CD14-positive monocyte (primary cell): Measurements from ENCODE around the gene DHRS7. TPM values are rescaled to one million over a fixed set of nuclear protein-coding genes. Genes with fewer than 3 reads are reported as not detected.

Experiments used
- DNase-seq, 3 donors: peaks; one replicate each; pipeline ENCODE4 v3.0.0-alpha.2; 2011 to 2022
- H2AFZ ChIP-seq: 2 replicates; pipeline ENCODE4 v1.6.0; 2012; ENCODE audit warnings: mild to moderate bottlenecking, low read depth, low read length, inconsistent platforms; ENCODE audit not compliant: insufficient read depth, poor library complexity, severe bottlenecking
- H3K27ac ChIP-seq, 2 donors: 1 replicate in 1 of 2; 2 replicates in 1 of 2; pipeline ENCODE4 v1.5.1; 2012 to 2013; ENCODE audit warnings: low read length in 2 of 2, control low read depth in 1 of 2, inconsistent platforms in 1 of 2, low read depth in 1 of 2, mild to moderate bottlenecking in 1 of 2
- H3K27me3 ChIP-seq, 2 donors: one replicate each; pipeline versions ENCODE4 v1.6.0 to v1.6.1; 2011 to 2013; ENCODE audit warnings: low read length in 2 of 2; ENCODE audit not compliant: control insufficient read depth in 2 of 2, insufficient read depth in 2 of 2
- H3K36me3 ChIP-seq, 2 donors: replicated peaks in 1 of 2; 1 replicate in 1 of 2; 2 replicates in 1 of 2; pipeline versions ENCODE4 v1.5.1 to v1.6.1; 2012 to 2013; ENCODE audit warnings: low read length in 2 of 2, control low read depth in 1 of 2, inconsistent platforms in 1 of 2, mild to moderate bottlenecking in 1 of 2; ENCODE audit not compliant: insufficient read depth in 2 of 2, control insufficient read depth in 1 of 2
- H3K4me1 ChIP-seq, 2 donors: 1 replicate in 1 of 2; 2 replicates in 1 of 2; pipeline versions ENCODE4 v1.5.1 to v1.6.1; 2012 to 2013; ENCODE audit warnings: low read length in 2 of 2, control low read depth in 1 of 2, inconsistent platforms in 1 of 2, mild to moderate bottlenecking in 1 of 2, moderate library complexity in 1 of 2; ENCODE audit not compliant: insufficient read depth in 2 of 2, control insufficient read depth in 1 of 2
- H3K4me2 ChIP-seq: replicated peaks from 2 replicates; pipeline ENCODE3; 2012; ENCODE audit warnings: low read length, moderate library complexity, mild to moderate bottlenecking; ENCODE audit not compliant: poor library complexity, severe bottlenecking; ENCODE audit errors: extremely low read depth
- H3K4me3 ChIP-seq, 3 experiments: fragments of 200-600 bp in 1 of 3; sonication (generic) in 1 of 3; replicated peaks in 1 of 3; 1 replicate in 2 of 3; 2 replicates in 1 of 3; pipeline ENCODE4 v1.5.1; 2011 to 2013; ENCODE audit warnings: low read length in 3 of 3, mild to moderate bottlenecking in 3 of 3, control low read depth in 2 of 3, low read depth in 2 of 3, inconsistent platforms in 1 of 3, moderate library complexity in 1 of 3
- H3K79me2 ChIP-seq: 2 replicates; pipeline ENCODE4 v1.6.0; 2012; ENCODE audit warnings: mild to moderate bottlenecking, control low read depth, inconsistent platforms, low read length, moderate library complexity; ENCODE audit not compliant: insufficient read depth
- H3K9ac ChIP-seq: 2 replicates; pipeline ENCODE4 v1.6.0; 2017; ENCODE audit warnings: low read length, mild to moderate bottlenecking; ENCODE audit not compliant: insufficient read depth, poor library complexity, severe bottlenecking
- H3K9me3 ChIP-seq, 2 donors: replicated peaks in 1 of 2; 1 replicate in 1 of 2; 2 replicates in 1 of 2; pipeline versions ENCODE4 v1.5.1 to v1.6.1; 2012 to 2013; ENCODE audit warnings: low read length in 2 of 2, control low read depth in 1 of 2; ENCODE audit not compliant: control insufficient read depth in 1 of 2, insufficient read depth in 1 of 2
- H4K20me1 ChIP-seq: 2 replicates; pipeline ENCODE4 v1.6.0; 2012; ENCODE audit warnings: mild to moderate bottlenecking, low read length, control low read depth, moderate library complexity; ENCODE audit not compliant: insufficient read depth
- H3K27ac Mint-ChIP-seq, 7 donors: one replicate each; pipeline ENCODE4 v1.8.0; 2020; ENCODE audit warnings: mild to moderate bottlenecking in 7 of 7, mixed read lengths in 7 of 7, moderate library complexity in 6 of 7, inconsistent platforms in 2 of 7
- H3K27me3 Mint-ChIP-seq, 3 donors: one replicate each; pipeline ENCODE4 v1.8.0; 2021 to 2022; ENCODE audit warnings: low read depth in 3 of 3, mild to moderate bottlenecking in 3 of 3, mixed read lengths in 3 of 3, moderate library complexity in 3 of 3, inconsistent platforms in 1 of 3
- H3K36me3 Mint-ChIP-seq, 2 donors: one replicate each; pipeline ENCODE4 v1.8.0; 2020; ENCODE audit warnings: mixed read lengths in 2 of 2, inconsistent platforms in 1 of 2, mild to moderate bottlenecking in 1 of 2
- H3K4me1 Mint-ChIP-seq: one replicate; pipeline ENCODE4 v1.8.0; 2020; ENCODE audit warnings: mild to moderate bottlenecking, mixed read lengths
- H3K4me3 Mint-ChIP-seq, 2 donors: one replicate each; pipeline ENCODE4 v1.8.0; 2020; ENCODE audit warnings: mild to moderate bottlenecking in 2 of 2, mixed read lengths in 2 of 2, moderate library complexity in 1 of 2
- H3K9me3 Mint-ChIP-seq, 7 donors: one replicate each; pipeline ENCODE4 v1.8.0; 2020 to 2022; ENCODE audit warnings: mixed read lengths in 7 of 7, mild to moderate bottlenecking in 6 of 7, moderate library complexity in 6 of 7, inconsistent platforms in 2 of 7
- CTCF ChIP-seq: fragments of 200-600 bp; IDR thresholded peaks from one replicate; pipeline ENCODE4 v1.8.0; 2022; ENCODE audit warnings: antibody characterized with exemption, mild to moderate bottlenecking
- WGBS: methylation state at CpG from one replicate; pipeline ENCODE4 v1.1.5; 2013; ENCODE audit warnings: missing lambda C conversion rate; ENCODE audit not compliant: insufficient coverage; 5-methylcytosine and 5-hydroxymethylcytosine counted together
- intact Hi-C, 2 donors: fragments of 100-400 bp; cut with micrococcal nuclease; formaldehyde crosslinking; loops; one replicate each; pipeline versions ENCODE4 v1.15.0 to v1.15.1; 2023
- polyA plus RNA-seq, 3 donors: library from polyadenylated mRNA; depleted of rRNA in 1 of 3; unstranded in 2 of 3; stranded (reverse) in 1 of 3; fragments of 300-500 nt in 2 of 3; fragments of >200 nt in 1 of 3; fragmentation: Illumina TruSeq in 2 of 3; gene quantifications; 1 replicate in 2 of 3; 2 replicates in 1 of 3; pipeline ENCODE4 v1.2.3, GENCODE V29; 2012 to 2021

The DHRS7 gene
- polyA plus RNA-seq, 3 donors: 55.4 to 223 (median 218) TPM

DNA sequence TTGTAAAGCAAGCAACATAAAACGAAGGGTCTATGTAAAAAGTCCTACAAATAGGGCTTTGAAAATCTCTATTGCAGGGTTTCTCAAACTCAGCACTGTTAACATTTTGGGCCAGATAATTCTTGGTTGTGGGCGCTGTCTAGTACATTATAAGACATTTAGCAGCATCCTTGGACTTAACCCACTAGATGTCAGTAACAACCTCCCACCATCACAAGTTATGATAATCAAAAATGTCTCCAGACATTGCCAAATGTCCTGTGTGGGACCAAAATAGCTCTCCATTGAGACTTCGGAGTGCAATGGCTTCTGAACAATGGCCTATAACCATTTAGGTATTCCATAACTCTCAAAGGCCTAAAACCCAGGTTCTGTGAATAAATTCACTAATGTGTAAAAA is 22.9 kb upstream of the DHRS7 start:
- peaks cover 0 to 2% (median 0%) of the 10 kb centered on the region in 3 donors for H3K27me3 Mint-ChIP-seq
- no peaks in the 10 kb centered on the region for H4K20me1 ChIP-seq
- no peaks in the 10 kb centered on the region for H3K9me3 ChIP-seq
- no peaks in the 10 kb centered on the region for H3K36me3 Mint-ChIP-seq
- H3K27ac Mint-ChIP-seq: no peak overlapping the region
- peaks cover 12% of the 10 kb centered on the region for H3K4me1 Mint-ChIP-seq
- no peaks in the 10 kb centered on the region for H3K36me3 ChIP-seq
- no peak overlapping the region for H3K9ac ChIP-seq
- H3K27ac ChIP-seq: no peak overlapping the region
- no peaks in the 10 kb centered on the region for H3K9me3 Mint-ChIP-seq
- H3K4me3 ChIP-seq: no peak overlapping the region
- no peak for TF ChIP-seq CTCF
- intact Hi-C loops: loop anchor here in 1 of 2 donors (5.0 kb wide), 1 partner anchor 226 kb away; no protein-coding TSS in a partner anchor
- H3K4me1 ChIP-seq: peaks cover 5 to 10% of the 10 kb centered on the region in 2 donors
- no peaks in the 10 kb centered on the region for H3K79me2 ChIP-seq
- no peak for DNase-seq
- no peak overlapping the region for H3K4me2 ChIP-seq
- no peak overlapping the region for H3K4me3 Mint-ChIP-seq
- no peak overlapping the region for H2AFZ ChIP-seq
- H3K27me3 ChIP-seq: no peaks in the 10 kb centered on the region
- WGBS: 100% methylated on average over 1 of the region's 3 CpGs

GRCh38 chr14:60184905-60185555 is 19.8 kb upstream of the DHRS7 start:
- Histone ChIP-seq H4K20me1 (no peaks in the 10 kb centered on the region), H3K36me3 (no peaks in the 10 kb centered on the region), H3K4me3 (no peak overlapping the region), H3K9me3 (no peaks in the 10 kb centered on the region), H3K4me2 (no peak overlapping the region), H2AFZ (no peak overlapping the region), H3K27ac (no peak overlapping the region), H3K4me1 (peaks cover 5 to 12% of the 10 kb centered on the region in 2 donors), H3K9ac (no peak overlapping the region), H3K79me2 (no peaks in the 10 kb centered on the region), H3K27me3 (no peaks in the 10 kb centered on the region)
- no peak for DNase-seq
- H3K4me1 Mint-ChIP-seq: peaks cover 13% of the 10 kb centered on the region
- H3K27ac Mint-ChIP-seq: no peak overlapping the region
- no peak for TF ChIP-seq CTCF
- intact Hi-C loops: loop anchor here (2.0 to 5.0 kb wide), 3 partner anchors 123 to 223 kb away; no protein-coding TSS in a partner anchor
- no peaks in the 10 kb centered on the region for H3K9me3 Mint-ChIP-seq
- H3K27me3 Mint-ChIP-seq: peaks cover 0 to 2% (median 0%) of the 10 kb centered on the region in 3 donors
- H3K36me3 Mint-ChIP-seq: no peaks in the 10 kb centered on the region
- H3K4me3 Mint-ChIP-seq: no peak overlapping the region
- whole genome bisulfite sequencing: no CpG with 5 or more reads among the region's 5 CpGs
